Erythroblast (primary cell): ENCODE measurements around the gene BMAL1.
A peak's percentile ranks its signal among the peaks of the same experiment; 100 is the strongest.
"Not testable (repeated sequence)": the region's sequence is repeated elsewhere in the genome, so short reads cannot be mapped to it uniquely, and the experiment has no call there.

Experiments used
- DNase-seq, 2 experiments: peaks; one replicate each; lab custom pipeline; 2025; lab: John Stamatoyannopoulos, UW
- GATA1 ChIP-seq: IDR thresholded peaks from 2 replicates; pipeline ENCODE4 v1.6.1; 2011; ENCODE audit warnings: low read depth, mild to moderate bottlenecking, control low read depth, low read length, moderate library complexity
- POLR2A ChIP-seq: IDR thresholded peaks from 2 replicates; pipeline ENCODE4 v1.6.1; 2011; ENCODE audit warnings: mild to moderate bottlenecking, low read length

BMAL1 gene

DNA sequence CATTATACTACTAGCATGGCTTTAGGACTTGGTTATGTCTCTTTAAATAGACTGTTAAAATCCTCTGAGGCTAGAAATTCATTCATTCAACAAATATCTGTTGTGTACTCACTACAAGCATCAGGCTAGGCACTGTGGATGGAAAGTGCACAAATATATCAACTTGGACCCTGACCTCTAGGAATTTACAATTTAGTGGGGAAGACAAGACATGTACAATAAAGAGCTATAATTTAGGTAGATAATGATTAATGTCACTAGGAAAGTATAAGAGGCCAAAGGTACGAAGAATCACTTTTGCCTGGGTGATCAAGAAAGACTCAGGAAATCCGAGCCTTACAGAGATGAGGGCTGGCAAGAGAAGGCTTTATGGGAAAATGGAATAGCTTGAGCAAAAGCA, 25.6 kb upstream of the BMAL1 start:
- TF ChIP-seq POLR2A (no peak), GATA1 (no peak)
- DNase-seq: no peak

DNA sequence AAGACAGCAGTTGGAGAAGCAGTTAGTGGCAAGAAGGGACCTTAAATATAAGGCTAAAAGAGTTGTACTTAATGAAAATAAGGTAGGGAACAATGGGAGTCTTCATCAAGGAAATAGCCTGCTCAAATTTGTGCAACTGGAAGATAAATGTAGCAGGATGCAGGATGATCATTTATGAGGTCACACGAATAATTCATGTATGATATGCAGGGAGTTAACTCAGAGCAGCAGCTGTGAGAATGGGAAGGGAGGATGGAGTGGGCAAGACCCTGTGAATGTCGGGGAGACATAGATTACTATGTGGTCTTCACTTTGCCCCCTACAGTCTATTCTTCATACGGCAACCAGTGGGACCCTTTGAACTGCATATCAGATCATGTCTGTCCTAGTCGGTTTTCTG, 25.2 kb upstream of the BMAL1 start:
- TF ChIP-seq GATA1 (no peak), POLR2A (no peak)
- no peak for DNase-seq

DNA sequence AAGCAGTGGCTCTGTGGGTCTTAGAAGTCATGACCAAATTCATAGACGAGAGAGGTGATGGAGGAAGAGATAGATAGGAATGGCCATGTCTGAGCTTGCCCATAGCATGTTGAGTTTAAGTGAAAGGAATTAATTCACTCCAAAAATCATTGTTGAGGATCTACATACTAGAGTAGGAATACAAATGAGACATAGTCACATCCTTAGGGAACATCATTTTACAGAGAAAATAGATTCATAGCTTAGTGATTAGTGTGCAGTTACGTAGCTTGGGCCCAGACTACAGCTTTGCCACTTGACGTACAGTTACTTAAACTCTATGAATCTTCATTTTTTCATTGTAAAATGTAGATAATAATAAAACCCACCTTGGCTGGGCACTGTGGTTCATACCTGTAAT, 21.4 kb upstream of the BMAL1 start:
- no peak for DNase-seq
- no peak for TF ChIP-seq POLR2A
- TF ChIP-seq GATA1: no peak

DNA sequence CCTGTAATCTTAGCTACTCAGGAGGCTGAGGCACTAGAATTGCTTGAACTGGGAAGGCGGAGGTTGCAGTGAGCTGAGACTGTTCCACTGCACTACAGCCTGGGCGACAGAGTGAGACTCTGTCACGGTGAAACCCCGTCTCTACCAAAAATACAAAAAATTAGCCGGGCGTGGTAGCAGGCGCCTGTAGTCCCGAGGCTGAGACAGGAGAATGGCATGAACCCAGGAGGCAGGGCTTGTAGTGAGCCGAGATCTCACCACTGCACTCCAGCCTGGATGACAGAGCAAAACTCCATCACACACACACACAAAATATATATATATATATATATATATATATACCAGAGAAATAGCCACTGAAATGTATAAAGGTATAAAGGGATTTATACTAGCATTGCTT, 19.5 kb upstream of the BMAL1 start:
- DNase-seq: not testable (repeated sequence)

DNA sequence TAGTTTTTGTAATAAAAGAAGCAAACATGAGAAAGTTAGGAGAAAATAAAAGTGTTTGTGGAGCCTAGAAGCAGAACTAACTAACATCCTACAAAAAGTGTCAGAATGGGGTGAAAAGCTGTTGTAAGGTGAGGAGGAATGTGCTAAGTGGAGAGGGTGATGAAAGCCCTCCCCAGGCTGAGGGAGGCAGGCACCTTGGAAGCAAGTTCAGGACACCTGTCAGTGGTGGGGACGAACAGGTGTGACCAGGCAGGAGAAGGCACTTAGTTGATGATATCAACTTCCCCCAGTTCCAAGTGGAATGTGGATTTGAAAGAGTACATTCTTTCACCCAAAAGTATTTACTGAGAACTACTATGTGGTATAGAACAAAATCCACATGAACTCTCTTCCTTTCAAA, 18.7 kb upstream of the BMAL1 start:
- DNase-seq: no peak
- TF ChIP-seq GATA1 (no peak), POLR2A (no peak)

DNA sequence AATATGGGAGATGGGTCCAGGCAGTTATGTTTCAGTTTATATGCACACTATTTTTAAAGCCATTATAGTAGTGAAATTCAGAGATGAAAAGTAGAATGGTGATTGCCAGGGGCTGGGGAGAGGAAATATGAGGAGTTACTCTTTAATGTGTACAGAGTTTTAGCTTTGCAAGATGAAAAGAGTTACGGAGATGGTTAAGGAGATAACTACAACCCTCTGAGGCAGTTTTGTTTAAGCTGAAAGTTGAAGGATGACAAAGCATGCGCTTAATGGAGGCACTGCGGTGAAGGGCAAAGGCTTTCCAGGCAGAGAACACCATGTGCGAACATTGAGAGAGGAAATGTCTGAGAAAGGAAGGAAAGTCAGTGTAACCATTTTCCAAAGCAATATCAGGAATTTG, 18.2 kb upstream of the BMAL1 start:
- no peak for DNase-seq
- TF ChIP-seq POLR2A (no peak), GATA1 (no peak)

DNA sequence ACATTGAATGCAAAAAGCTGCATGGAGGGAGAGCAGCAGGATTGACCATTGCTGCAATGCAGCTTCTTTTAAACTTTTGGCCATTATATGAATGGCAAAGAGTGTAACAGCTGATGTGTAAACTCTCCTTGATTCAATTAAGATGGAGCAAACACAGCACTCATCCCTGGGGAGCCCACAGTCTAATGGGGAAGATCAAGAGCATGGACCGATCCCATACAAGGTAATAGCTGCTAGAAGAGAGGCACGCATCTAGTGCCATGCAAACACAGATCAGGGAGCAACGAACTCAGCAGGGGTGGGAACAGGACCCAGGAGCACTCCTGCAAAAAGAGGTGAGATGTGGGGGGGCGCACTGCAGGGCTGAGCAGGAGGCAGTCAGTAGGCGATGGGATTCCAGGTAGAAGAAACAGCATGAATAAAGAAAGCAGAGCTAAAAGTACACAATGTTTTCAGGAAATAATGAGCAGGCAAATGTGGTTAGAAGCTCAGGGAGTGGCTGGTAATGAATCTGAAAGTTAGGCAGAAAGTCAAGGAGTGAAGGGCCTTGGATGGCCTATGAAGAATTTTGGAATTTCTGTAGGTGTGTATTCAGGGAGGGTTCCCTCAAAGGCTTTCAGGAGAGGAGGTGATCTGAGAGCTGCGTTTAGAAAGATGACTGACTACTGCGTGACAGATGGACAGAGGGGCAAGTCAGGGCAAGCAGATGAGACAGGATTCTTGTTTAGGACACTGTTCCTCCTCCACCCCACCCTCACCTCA, 17.2 kb upstream of the BMAL1 start:
- TF ChIP-seq POLR2A: no peak
- TF ChIP-seq GATA1: no peak
- no peak for DNase-seq

DNA sequence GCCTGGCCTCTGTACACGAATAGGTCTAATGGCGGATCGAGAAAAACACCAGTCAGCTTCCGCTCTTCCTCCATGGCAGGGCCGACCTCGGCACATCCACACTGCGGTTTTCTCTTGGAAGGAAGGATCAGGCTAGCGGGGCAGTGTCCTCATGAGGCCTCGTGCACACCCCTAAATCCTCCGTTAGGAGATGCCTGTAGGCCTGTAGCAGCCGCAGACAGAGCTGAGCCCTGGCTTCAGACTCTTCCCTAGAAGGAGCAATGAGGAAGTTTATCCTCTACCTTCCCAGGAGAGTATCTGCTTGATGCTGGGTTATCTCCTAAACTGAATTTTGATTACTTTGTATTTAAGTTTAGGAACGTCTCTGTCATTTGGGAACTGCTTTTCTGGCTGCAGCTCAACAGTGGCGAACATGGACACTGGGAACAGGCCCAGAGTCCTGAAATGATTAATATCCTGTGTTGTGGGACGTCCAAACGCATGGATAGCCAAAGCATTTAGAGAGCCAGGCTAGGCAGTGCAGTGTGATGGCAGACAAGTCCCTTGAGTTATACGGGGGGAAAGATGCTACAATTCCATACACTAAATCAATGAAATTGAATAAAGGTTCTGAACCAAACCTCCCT, 16.5 kb upstream of the BMAL1 start:
- DNase-seq: no peak
- TF ChIP-seq GATA1: no peak
- TF ChIP-seq POLR2A: no peak

DNA sequence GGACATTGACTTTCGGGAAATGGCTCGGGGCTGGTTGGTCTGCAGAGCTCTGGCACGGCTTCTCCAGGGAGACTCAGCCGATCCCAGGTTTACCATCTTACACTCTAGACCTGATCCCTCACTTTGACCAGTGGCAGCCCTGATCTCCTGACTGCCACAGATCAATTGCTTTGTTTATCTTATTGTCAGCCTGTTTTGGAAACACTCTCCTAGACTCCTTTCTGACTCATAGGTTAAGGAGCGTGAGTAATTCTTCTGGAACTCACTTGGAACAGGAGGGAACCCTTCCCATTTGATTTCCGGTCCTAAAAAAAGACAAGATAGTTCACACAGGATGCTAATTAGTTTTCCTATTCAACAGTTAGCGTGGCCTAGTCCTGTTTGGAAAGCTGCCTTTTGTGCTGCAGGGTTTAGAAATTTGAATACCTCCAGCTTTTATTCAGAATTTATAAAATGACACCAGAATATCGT, 16.0 kb upstream of the BMAL1 start:
- no peak for DNase-seq
- TF ChIP-seq GATA1: no peak
- TF ChIP-seq POLR2A: no peak

DNA sequence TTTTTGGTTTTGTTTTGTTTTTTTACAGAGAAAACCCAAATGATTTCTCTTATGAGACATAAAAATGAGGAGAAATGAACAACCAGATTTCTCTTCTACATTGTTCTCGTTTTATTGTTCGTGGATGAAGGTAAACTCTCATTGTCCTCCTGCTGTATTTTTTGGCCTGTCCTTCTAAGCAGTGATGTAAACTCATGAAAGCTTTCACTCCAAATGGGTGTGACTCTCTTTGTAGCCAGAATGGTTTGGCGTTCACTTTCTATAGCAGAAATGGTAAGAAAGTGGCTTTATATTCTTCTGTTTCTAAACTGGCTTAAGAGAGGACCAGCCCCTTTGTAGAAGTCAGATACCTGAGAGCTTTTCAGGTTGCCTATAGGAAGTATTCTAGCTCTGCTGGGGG, 15.5 kb upstream of the BMAL1 start:
- no peak for TF ChIP-seq POLR2A
- no peak for TF ChIP-seq GATA1

DNA sequence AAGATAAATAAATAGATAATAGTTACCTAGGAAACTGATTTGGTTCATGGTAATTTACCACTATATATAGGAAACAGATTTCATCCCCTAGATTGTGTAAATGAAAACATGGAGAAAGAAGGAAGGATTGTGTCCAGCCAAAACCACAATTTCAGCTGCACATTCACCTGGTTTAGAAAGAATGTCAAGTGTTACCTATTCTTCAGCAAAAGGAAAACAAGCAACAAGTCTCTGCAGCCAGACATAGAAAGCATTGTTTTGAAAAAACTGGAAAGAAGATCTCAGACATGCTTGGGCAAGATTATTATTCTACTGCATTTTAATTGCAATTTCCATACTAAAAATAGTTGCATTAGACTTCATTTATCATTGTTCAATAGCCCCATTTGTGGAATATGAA, 8.8 kb upstream of the BMAL1 start:
- TF ChIP-seq GATA1: no peak
- no peak for TF ChIP-seq POLR2A

More for the DNA sequence above, 15.5 kb upstream of the BMAL1 start:
- DNase-seq: no peak

DNA sequence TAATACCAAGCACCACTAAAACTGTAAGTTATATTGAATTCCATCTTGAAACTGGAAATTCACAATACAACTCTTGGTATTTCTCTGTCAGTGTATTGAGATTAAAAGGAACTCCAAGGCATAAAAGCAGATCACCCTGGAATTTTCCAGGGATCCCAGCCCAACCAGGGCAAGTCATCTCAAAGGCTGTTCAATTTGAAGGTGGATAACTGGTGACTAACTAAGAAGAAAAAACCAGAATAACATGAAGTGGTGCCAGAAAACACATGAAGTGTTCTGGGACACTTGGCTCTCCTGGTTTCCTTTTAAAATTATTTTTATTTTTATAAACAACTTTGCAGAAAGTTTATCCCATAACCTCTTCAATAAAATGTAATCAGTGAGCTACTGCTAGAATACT, 7.8 kb upstream of the BMAL1 start:
- no peak for DNase-seq
- TF ChIP-seq GATA1 (no peak), POLR2A (no peak)

More for the DNA sequence above, 8.8 kb upstream of the BMAL1 start:
- no peak for DNase-seq

DNA sequence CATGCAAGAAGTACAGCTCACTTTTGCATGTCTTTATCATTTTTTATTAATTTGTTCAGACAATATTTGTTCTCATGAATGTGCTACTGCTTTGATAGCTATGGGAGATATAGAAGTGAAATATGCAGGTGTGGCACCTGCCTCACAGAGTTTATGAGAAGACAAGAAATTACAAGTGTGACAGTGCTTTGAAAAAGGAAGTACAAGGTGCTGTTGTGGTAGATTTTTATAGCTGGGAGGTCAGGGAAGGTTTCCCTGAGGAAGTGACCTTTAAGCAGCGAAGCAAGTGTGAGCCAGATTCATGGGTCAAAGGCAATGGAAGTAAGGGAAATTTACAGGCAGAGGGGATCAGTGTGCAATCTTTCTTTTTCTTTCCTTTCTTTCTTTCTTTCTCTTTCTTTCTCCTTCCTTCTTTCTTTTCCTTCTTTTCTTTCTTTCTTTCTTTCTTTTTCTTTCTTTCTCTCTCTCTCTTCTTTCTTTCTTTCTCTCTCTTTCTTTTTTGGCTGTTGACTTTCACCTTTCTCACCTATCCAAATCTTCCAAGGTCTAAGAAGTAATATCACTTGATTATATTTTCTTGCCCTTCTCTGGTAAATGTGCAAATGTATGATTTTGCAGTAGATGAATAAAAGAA, 6.4 kb upstream of the BMAL1 start:
- no peak for DNase-seq
- no peak for TF ChIP-seq GATA1
- no peak for TF ChIP-seq POLR2A

DNA sequence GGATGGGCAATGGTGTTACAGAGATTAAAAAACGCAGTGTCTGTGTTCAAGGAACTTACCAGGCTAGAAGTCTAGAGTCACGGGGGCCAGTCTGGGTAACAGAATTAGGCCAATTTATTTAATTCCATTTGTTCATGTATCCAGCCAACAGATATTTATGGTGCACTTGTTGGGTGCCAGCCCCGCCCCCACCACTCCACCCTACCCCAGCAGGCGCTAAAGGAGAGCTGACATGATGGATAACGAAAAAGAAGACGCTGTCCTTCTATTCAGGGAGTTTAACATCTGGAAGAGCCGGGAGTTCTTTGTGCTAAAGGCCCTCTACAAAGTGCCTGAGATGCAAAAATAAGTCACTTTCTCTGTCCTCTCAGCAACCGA, 1.1 kb upstream of the BMAL1 start:
- DNase-seq: peak; percentile 43 to 51
- no peak for TF ChIP-seq POLR2A
- no peak for TF ChIP-seq GATA1
